K562 (cell line): ENCODE measurements around the gene SLC22A23. TPM values are rescaled to one million over a fixed set of nuclear protein-coding genes. Genes with fewer than 3 reads are reported as not detected.

Source experiments
- ATAC-seq: fragments of 200-7000 bp; cut with Tn5 transposase; 3 replicates; pipeline ENCODE4 v1.9.1; 2020; ENCODE audit warnings: moderate library complexity
- BruUV-seq: library from RNA; stranded (reverse); fragments of 400-500 nt; replicated peaks from 2 replicates; lab custom pipeline; 2021; lab: Mats Ljungman, UMichigan
- CTCF ChIA-PET: fragments of 300-600 bp; formaldehyde crosslinking; extraction: SDS; loops from one replicate; lab custom pipeline; 2021; ENCODE audit warnings: low intra/inter-chr PET ratio; lab: Yijun Ruan, JAX
- POLR2A ChIA-PET: fragments of 300-600, 350-650 bp; sonication (Branson Sonifier 250); formaldehyde crosslinking; extraction: SDS; loops from one replicate; lab custom pipeline; 2021; ENCODE audit warnings: antibody characterized with exemption, inconsistent platforms; lab: Yijun Ruan, JAX
- DNase-seq, 4 experiments: peaks; one replicate each; pipeline versions ENCODE4 v3.0.0 to v3.0.0-alpha.2; 2011 to 2018; ENCODE audit warnings: low spot score in 3 of 4, mixed read lengths in 3 of 4; ENCODE audit errors: extremely low read depth in 1 of 4
- FAIRE-seq: peaks from 2 replicates; lab custom pipeline; 2011; peaks lifted over from hg19 to GRCh38; lab: Jason Lieb, UNC
- H2AFZ ChIP-seq: 2 replicates; pipeline ENCODE4 v1.6.0; 2011; ENCODE audit warnings: low read depth, low read length, control low read depth, inconsistent platforms
- H3K27ac ChIP-seq: fragments of 200-600 bp; 3 replicates; pipeline ENCODE4 v1.8.0; 2011; ENCODE audit warnings: low read depth, mild to moderate bottlenecking, control low read depth, inconsistent platforms, low read length, moderate library complexity, mixed read lengths; ENCODE audit errors: extremely low read depth
- H3K27me3 ChIP-seq, 2 experiments: fragments of 300-600 bp in 1 of 2; 2 replicates in 1 of 2; 3 replicates in 1 of 2; pipeline versions ENCODE4 v1.6.0 to v1.8.0; 2011; ENCODE audit warnings: inconsistent platforms in 2 of 2, low read length in 2 of 2, mild to moderate bottlenecking in 1 of 2, mixed read lengths in 1 of 2, moderate library complexity in 1 of 2; ENCODE audit not compliant: control insufficient read depth in 2 of 2, insufficient read depth in 2 of 2
- H3K36me3 ChIP-seq: fragments of 300-600 bp; 3 replicates; pipeline ENCODE4 v1.8.0; 2011; ENCODE audit warnings: mild to moderate bottlenecking, low read length, inconsistent platforms; ENCODE audit not compliant: control insufficient read depth, insufficient read depth
- H3K4me1 ChIP-seq, 2 experiments: fragments of 200-600 bp in 1 of 2; replicated peaks in 1 of 2; 2 replicates in 1 of 2; 3 replicates in 1 of 2; pipeline versions ENCODE4 v1.5.1 to v1.8.0; 2011; ENCODE audit warnings: inconsistent platforms in 2 of 2, low read length in 2 of 2, mild to moderate bottlenecking in 1 of 2, mixed read lengths in 1 of 2, moderate library complexity in 1 of 2; ENCODE audit not compliant: control insufficient read depth in 2 of 2, insufficient read depth in 2 of 2
- H3K4me2 ChIP-seq: 2 replicates; pipeline ENCODE4 v1.6.1; 2011; ENCODE audit warnings: low read length, control low read depth, inconsistent platforms, mixed read lengths; ENCODE audit not compliant: insufficient read depth
- H3K4me3 ChIP-seq: fragments of 200-600 bp; sonication (generic), shearing (Covaris generic); 2 replicates; pipeline ENCODE4 v1.5.1; 2016; ENCODE audit warnings: control low read depth, inconsistent platforms
- H3K79me2 ChIP-seq: fragments of 200-600 bp; 3 replicates; pipeline ENCODE4 v1.8.0; 2011; ENCODE audit warnings: low read length, inconsistent platforms; ENCODE audit not compliant: control insufficient read depth, insufficient read depth
- H3K9ac ChIP-seq, 2 experiments: 2 replicates each; pipeline versions ENCODE4 v1.6.0 to v1.6.1; 2011; ENCODE audit warnings: low read depth in 2 of 2, low read length in 2 of 2, control low read depth in 1 of 2, inconsistent platforms in 1 of 2, mild to moderate bottlenecking in 1 of 2, mixed read lengths in 1 of 2; ENCODE audit not compliant: insufficient read depth in 1 of 2
- H3K9me1 ChIP-seq: one replicate; pipeline ENCODE4 v1.6.0; 2011; ENCODE audit warnings: inconsistent platforms, mild to moderate bottlenecking, low read length, moderate library complexity; ENCODE audit not compliant: control insufficient read depth, insufficient read depth
- H3K9me3 ChIP-seq: replicated peaks from 2 replicates; pipeline ENCODE4 v1.5.1; 2011; ENCODE audit warnings: low read depth, low read length, inconsistent platforms; ENCODE audit not compliant: control insufficient read depth, insufficient read depth
- H4K20me1 ChIP-seq: replicated peaks from 2 replicates; pipeline ENCODE4 v1.6.1; 2011; ENCODE audit warnings: low read length, inconsistent platforms, mixed read lengths; ENCODE audit not compliant: control insufficient read depth, insufficient read depth
- CREBBP ChIP-seq: IDR thresholded peaks from one replicate; pipeline ENCODE4 v1.6.1; 2012; ENCODE audit warnings: low read depth, mild to moderate bottlenecking, control low read depth, inconsistent platforms, low read length
- FOXK1 ChIP-seq: sonication (generic); formaldehyde crosslinking; IDR thresholded peaks from 2 replicates; pipeline ENCODE4 v1.8.0; 2022; ENCODE audit warnings: missing genetic modification reagents, mild to moderate bottlenecking, borderline replicate concordance
- NFIC ChIP-seq: fragments of 450-650 bp; IDR thresholded peaks from 2 replicates; pipeline ENCODE4 v1.6.1; 2017; ENCODE audit warnings: mild to moderate bottlenecking, inconsistent platforms
- NRF1 ChIP-seq, 2 experiments: fragments of 450-650 bp; IDR thresholded peaks in 1 of 2; conservative IDR thresholded peaks in 1 of 2; 2 replicates each; pipeline ENCODE4 v1.6.1; 2014; ENCODE audit warnings: mild to moderate bottlenecking in 2 of 2
- POLR2G ChIP-seq: fragments of 200-400 bp; formaldehyde crosslinking; IDR thresholded peaks from 2 replicates; pipeline ENCODE4 v1.6.1; 2017; ENCODE audit warnings: low read depth, mild to moderate bottlenecking, antibody characterized with exemption, low read length, moderate library complexity
- RBM22 ChIP-seq: fragments of 200-400 bp; formaldehyde crosslinking; IDR thresholded peaks from 2 replicates; pipeline ENCODE4 v1.6.1; 2018; ENCODE audit warnings: low read length, low read depth; ENCODE audit not compliant: poor library complexity, severe bottlenecking
- ZNF23 ChIP-seq: fragments of 250-450 bp; sonication (Bioruptor Pico); IDR thresholded peaks from 2 replicates; pipeline ENCODE4 v1.4.0; 2020; ENCODE audit warnings: mild to moderate bottlenecking
- WGBS: fragments of 100-300 bp; shearing (Covaris generic); methylation state at CpG from one replicate; pipeline ENCODE4 v1.1.6; 2016; ENCODE audit warnings: low coverage, mixed read lengths; ENCODE audit not compliant: insufficient coverage; ENCODE audit errors: missing lambda C conversion rate; 5-methylcytosine and 5-hydroxymethylcytosine counted together
- in situ Hi-C: fragments of 300-500 bp; cut with MboI; formaldehyde crosslinking; loops from 4 replicates; pipeline ENCODE4 v1.15.0; 2018; ENCODE audit warnings: inconsistent platforms, mixed read lengths
- intact Hi-C: fragments of 100-400 bp; cut with micrococcal nuclease; formaldehyde crosslinking; loops from 2 replicates; pipeline ENCODE4 v1.14.2; 2022
- polyA plus RNA-seq, 8 experiments: library from polyadenylated mRNA; depleted of rRNA in 4 of 8; stranded (reverse) in 5 of 8; unstranded in 3 of 8; fragments of >200 nt; fragmentation: Nextera tagmentation in 2 of 8; fragmentation: Illumina TruSeq in 1 of 8; extraction: Ambion mirVana in 2 of 8; extraction: Trizol in 1 of 8; gene quantifications; 2 replicates each; pipeline versions ENCODE4 v1.2.1 to v1.2.3, GENCODE V29; 2011 to 2014; ENCODE audit warnings: inconsistent platforms in 1 of 8, missing spikeins in 1 of 8
- total RNA-seq, 7 experiments: library from RNA; depleted of rRNA in 6 of 7; stranded (reverse); fragments of >200 nt in 6 of 7; fragmentation: Illumina TruSeq in 2 of 7; extraction: Trizol in 2 of 7; gene quantifications; 2 replicates each; pipeline versions ENCODE4 v1.2.1 to v1.2.3, GENCODE V29; 2011 to 2021; ENCODE audit warnings: low replicate concordance in 1 of 7

Gene SLC22A23
- total and polyA plus RNA-seq, 9 of the 15 experiments (the other 6 are each of a cell fraction or from before 2014, with no cell fraction given) = 0.30 to 8.7 (median 2.5) TPM

DNA sequence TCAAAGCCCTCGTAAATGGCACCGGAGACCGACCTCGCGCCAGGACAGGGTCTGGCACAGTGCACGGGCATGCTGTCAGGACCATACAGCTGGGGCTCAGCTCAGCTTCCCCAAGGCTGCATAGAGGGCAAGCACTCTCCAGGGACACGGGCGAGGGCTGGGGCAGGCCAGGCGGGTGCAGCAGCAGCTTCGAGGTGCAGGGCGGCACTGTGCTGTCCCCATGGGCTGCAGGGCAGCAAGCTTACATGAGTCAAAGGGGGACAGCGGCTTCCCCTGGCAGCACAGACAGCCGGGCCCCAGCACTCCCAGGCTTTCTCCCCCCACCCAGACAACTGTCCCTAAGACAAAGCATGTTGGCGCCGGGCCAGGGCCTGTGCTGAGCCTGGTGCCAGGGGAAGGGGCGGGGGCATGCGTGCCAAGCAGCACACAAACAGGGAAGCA, 172.4 kb downstream of the SLC22A23 start:
- Histone ChIP-seq H3K4me2 (no peak overlapping the region), H3K27me3 (no peaks in the 10 kb centered on the region), H3K9ac (no peak overlapping the region), H3K4me3 (no peak overlapping the region), H3K9me1 (peaks cover 7% of the 10 kb centered on the region), H2AFZ (no peak overlapping the region), H3K9me3 (no peaks in the 10 kb centered on the region)
- BruUV-seq = no TSS peak
- FAIRE-seq = no peak
- 94% methylated on average over 15 of the region's 17 CpGs for WGBS
- ATAC-seq = no peak
- in situ Hi-C loops = loop anchor here (10.0 kb wide), 1 partner anchor 310 kb away; no protein-coding TSS in a partner anchor
- CTCF ChIA-PET = no interaction called here
- TF ChIP-seq ZNF23 (CRISPR knock-in tag) = no peak
- TF ChIP-seq NRF1 (conservative IDR thresholded peaks at IDR 0.05 in 1 of 2, IDR thresholded peaks at IDR 0.05 in 1 of 2) = no peak
- TF ChIP-seq NFIC = peak; percentile 82
- peak; percentile 73 for TF ChIP-seq RBM22
- TF ChIP-seq CREBBP = no peak
- no peak for TF ChIP-seq FOXK1 (CRISPR knock-in tag)
- TF ChIP-seq POLR2G = peak; percentile 69
- TF ChIP-seq, all 486 proteins: peak for 3
- intact Hi-C loops = loop anchor here (10.0 kb wide), 2 partner anchors 330 to 690 kb away; no protein-coding TSS in a partner anchor
- Histone ChIP-seq H3K27ac (no peak overlapping the region), H3K4me1 (peaks cover 15 to 54% of the 10 kb centered on the region in 2 experiments), H3K36me3 (no peaks in the 10 kb centered on the region), H3K79me2 (no peaks in the 10 kb centered on the region), H4K20me1 (peaks cover 26% of the 10 kb centered on the region; the same call in 1 of the 2 replicates)
- POLR2A ChIA-PET = interaction anchor here (1.4 kb wide), 1 partner anchor 174 kb away, joined by 5 read pairs; no protein-coding TSS in a partner anchor
- no peak for DNase-seq
